Measurements from ENCODE around the gene IRF7.

GRCh38 chr11:621838-622237 lies 6.1 kb upstream of the IRF7 start:
- TF ChIP-seq CTCF (IDR thresholded peaks at IDR 0.05) (no peak), MAFK (IDR thresholded peaks at IDR 0.05; ENCODE audit: partially characterized antibody) (no peak), POLR2AphosphoS2 (conservative IDR thresholded peaks at IDR 0.05; ENCODE audit: low read length) (no peak), REST (IDR thresholded peaks at IDR 0.05) (no peak), RAD21 (conservative IDR thresholded peaks at IDR 0.05 in 1 of 2, IDR thresholded peaks at IDR 0.05 in 1 of 2) (no peak), SMC3 (IDR thresholded peaks at IDR 0.05) (no peak), RFX5 (IDR thresholded peaks at IDR 0.05) (no peak), TP53 (CRISPR knock-in tag; IDR thresholded peaks at IDR 0.05) (no peak), ZNF302 (CRISPR knock-in tag; IDR thresholded peaks at IDR 0.05) (no peak), CHD4 (IDR thresholded peaks at IDR 0.05; ENCODE audit: borderline replicate concordance) (no peak), FOSL2 (IDR thresholded peaks at IDR 0.05) (no peak), FOSL2 (CRISPR knock-in tag; IDR thresholded peaks at IDR 0.05) (no peak), ZFP36 (IDR thresholded peaks at IDR 0.05; ENCODE audit: borderline replicate concordance, partially characterized antibody) (no peak)

All from A549 (cell line).